Erythroblast (primary cell): ENCODE data around the gene CCNY.

ENCODE experiments used
- GATA1 ChIP-seq: IDR thresholded peaks from 2 replicates; pipeline ENCODE4 v1.6.1; 2011; ENCODE audit warnings: low read depth, mild to moderate bottlenecking, control low read depth, low read length, moderate library complexity
- POLR2A ChIP-seq: IDR thresholded peaks from 2 replicates; pipeline ENCODE4 v1.6.1; 2011; ENCODE audit warnings: mild to moderate bottlenecking, low read length

- TF ChIP-seq POLR2A (no peak), GATA1 (no peak)
These were observed 248.6 kb downstream of the CCNY start for GRCh38 chr10:35584946-35585345.
